ENCODE results near the gene NRL.
"Not testable (repeated sequence)": the region's sequence is repeated elsewhere in the genome, so short reads cannot be mapped to it uniquely, and the experiment has no call there.

The NRL gene

DNA sequence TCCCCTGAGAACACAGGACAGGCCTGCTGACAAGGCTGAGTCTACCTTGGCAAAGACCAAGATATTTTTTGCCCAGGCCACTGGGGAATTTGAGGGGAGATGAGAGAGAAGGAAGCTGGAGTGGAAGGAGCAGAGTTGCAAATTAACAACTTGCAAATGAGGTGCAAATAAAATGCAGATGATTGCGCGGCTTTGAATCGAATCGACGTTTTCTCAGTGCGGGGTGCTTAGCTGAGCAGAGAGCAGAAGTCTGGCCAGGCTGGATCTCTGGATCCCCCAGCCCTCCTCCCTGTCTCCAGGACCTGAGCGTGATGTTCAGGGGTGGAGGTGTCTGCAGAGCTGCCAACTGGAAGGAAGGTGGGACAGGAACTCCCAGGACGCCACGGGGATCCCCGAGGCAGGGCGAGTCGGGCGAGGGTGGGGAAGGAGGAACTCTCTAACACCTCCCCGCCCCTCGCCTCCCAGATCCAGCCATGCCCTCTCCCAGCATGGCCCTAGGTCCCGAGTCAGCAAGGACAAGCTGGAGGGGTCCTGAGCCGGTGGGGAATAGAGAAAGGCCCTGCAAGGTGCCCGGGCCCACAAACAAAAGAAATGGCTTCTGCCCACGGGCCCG lies 63.5 kb downstream of the NRL start:
- DNase-seq, result no peak

DNA sequence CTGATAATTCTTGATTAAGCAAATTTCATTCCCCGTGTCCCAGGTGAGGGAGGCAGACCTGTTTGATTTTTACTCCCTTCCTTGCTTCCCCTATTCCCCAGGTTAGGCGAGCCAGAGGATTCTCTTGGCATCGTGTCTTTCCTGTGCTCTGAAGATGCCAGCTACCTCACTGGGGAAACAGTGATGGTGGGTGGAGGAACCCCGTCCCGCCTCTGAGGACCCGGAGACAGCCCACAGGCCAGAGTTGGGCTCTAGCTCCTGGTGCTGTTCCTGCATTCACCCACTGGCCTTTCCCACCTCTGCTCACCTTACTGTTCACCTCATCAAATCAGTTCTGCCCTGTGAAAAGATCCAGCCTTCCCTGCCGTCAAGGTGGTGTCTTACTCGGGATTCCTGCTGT lies 64.0 kb downstream of the NRL start:
- DNase-seq, result not testable (repeated sequence)

DNA sequence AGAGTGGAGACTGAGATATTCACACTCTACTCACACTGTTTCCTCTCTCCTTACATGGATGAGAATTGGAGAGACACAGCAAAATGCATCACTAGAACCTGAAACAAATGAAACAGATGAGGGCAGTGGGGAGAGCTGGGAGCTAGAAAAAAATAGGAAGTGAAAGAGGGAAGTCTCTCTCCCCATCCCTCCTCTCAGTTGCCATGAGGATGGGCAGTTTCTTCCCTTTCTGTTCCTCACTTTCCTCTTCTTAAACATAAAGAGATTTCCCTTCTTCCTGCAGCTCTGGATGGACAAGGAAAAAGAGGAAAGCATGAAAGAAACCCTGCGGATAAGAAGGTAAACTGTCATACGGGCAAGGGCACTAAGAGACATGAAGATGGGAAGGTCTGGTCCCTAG lies 65.7 kb downstream of the NRL start:
- DNase-seq, result not testable (repeated sequence)

DNA sequence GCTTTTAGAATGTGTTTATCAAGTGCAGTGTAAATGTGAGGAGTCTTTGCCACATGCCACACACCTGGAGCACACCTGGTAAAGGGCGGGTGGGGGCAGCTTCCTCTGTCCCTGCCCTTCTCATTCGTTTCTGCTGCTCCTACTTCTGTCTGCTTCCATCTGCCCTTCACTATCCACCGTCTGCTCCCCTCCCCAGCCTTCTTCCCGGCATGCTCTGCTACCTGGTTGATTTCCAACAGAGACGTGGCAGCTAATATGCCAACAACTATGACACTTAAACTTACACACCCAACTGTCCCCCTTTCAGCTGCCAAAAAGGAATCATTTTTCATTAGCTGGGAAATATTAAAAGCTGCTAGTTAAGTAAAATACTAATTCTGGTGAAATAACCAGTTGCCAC lies 72.0 kb downstream of the NRL start:
- DNase-seq, result no peak

DNA sequence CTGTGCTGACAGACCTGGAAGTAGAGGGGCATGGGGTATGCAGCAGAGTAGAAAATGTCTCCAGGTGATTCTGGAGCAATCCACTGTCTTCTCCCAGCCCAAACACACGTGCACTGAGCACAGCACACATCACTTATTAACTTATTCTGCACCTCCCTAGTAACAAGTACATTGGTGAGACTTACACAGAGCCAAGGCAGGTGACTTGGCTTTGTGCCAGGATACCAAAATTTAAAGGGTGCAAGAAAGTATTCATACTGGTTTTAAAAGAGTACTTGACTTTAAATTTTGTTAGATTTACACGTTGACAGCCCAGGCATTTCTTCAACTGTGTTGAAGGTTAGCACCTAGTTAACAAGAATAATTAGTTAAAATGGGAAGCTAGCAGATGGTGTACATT lies 74.1 kb downstream of the NRL start:
- DNase-seq, result no peak

DNA sequence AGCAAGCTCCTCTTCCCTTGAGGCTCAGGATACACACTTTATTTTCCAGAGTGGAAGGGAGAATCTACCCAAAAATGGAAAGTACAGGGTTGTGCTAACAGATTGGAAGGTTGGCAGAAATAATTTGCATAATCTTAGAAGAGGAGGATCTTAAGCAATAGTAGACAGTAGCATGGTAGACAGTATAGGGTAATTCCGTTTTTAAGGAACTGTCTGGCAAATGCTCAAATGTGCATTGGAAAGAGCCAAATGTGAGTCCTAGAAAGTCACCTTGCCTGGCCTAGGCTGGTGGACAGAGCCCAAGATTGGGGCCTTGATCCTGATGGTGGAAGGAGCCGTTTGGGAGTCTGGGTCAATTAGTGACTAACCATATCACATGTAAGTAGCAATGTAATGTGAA lies 76.1 kb downstream of the NRL start:
- no peak for DNase-seq

DNA sequence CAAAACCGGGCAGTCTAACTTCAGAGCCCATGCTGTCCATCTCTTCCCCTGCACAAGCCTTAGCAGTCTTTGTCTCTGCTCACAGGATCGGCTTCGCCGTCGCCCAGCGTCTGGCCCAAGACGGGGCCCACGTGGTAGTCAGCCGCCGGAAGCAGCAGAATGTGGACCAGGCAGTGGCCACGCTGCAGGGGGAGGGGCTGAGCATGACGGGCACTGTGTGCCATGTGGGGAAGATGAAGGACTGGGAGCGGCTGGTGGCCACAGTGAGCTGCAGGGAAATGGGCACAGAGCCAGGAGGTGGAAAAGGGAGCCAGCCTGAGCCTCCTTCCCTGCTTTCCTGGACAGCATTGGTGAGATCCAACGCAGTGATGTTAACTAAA lies 77.1 kb downstream of the NRL start:
- no peak for DNase-seq

DNA sequence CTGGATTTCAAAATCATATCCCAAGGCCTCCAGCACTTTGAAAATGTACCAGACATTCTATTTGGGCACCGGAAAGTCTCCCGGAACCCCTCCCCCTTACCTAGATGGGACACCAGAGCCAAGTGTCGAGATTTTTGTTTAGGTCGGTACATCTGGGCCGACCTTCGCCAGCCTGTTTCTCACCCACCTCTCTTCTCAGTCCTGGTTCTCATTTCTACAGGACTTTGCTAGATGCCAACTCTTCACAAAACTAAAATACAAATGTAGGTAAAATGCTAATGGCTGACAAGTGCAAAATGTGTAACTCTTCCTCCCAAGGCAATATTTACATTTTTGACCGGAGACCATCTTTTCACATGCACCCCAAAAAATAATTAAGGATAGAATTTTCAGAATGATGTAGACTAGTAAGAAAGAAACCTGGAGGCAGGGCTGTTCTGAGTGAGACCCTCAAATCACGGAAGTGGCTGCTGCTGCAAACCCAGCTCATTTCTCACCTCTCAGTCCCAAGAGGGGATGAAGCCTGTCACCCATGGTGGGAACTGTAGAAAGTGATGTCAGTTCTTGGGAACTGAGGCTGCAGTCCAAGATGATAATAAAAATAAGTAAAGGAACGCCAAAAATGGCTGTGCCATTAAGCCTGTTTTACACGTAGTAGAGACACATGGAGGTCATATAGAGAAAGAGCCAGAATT lies 77.6 kb downstream of the NRL start:
- not testable (repeated sequence) for DNase-seq

DNA sequence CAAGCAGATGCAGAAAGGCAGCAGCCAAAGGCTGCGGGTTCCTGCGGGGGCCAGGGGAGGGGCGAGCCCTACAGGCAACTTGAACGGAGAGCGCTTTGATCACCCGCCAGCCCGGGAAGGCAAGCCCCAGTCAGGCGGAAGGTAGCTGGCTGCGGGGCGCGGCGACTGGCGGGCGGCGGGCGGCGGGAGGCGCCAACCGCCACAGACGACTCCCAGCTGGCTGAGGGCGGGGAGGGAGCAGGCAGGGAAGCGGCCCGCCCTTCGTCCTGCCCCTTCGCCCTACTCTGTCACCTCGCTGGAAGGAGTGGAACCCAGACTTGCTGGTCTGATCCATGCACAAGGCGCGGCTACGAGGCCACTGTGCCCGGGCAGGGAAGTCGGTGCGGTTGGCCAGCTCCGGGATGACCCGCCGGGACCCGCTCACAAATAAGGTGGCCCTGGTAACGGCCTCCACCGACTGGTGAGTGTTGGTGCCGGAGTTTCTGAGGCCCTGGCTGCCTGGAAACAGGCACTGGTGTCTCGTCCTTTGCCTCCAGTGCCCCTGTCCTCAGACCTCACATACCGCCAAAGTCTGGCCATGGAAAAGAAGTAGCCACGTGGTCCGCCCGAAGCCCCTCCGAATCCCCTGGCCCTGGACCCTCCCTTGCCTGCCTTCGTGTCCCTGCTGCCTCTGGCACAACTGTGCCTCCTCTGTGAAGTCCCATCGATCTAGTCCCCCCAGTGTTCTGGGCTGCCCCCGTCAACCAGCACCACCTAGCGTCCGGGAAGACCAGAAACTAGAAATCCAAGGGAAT lies 78.4 kb downstream of the NRL start:
- peak; percentile 72 for DNase-seq

DNA sequence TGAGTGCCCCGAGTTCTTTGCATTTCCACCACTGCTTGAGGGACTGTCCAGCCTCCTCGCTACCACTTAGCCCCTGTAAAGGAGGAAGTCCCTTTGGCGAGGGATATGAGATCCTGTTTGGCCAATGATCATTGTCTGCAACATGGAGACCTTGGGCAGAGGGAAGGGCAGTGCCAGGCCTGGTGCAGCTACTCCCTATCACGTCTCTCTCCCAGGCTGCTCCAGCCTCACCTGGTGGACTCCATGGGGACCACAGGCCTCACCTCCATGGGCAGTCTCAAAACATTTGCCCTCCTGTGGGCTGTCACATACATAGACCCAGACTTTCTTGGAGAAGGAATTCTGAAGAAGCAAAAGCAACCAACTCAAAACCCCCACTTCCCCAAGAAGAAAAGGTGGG lies 79.0 kb downstream of the NRL start:
- DNase-seq, result not testable (repeated sequence)

DNA sequence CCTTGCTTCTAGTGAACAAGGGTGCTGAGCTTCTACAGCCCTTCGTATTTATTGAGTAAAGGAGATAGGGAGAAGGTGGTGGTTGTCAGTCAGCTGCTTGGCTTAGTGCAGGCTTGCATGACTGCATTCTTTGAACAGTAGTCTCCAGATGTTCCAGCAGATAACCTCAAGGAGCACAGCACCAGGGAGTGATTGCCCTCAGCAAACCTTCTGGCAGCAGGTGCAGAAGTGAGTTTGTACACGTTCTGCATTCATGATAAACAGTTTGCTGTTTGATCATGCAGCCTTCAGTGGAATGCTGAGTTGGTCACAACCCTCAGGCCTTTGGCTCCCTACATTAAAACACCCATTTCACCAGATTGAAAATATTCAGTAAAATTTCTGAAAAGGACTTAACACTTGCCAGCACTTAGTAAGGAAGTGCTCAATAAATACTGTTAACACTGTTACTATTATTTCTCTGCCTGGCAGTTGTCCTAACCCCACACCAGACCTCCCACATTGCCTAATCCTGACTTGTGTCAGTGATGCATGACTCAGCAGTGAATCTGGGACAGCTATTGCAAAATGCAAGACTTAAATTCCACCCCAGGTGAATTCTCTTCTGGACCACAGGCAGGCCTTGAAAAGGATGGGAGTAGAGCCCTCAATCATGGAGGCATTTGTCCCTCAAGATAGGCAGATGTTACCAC lies 81.9 kb downstream of the NRL start:
- no peak for DNase-seq

DNA sequence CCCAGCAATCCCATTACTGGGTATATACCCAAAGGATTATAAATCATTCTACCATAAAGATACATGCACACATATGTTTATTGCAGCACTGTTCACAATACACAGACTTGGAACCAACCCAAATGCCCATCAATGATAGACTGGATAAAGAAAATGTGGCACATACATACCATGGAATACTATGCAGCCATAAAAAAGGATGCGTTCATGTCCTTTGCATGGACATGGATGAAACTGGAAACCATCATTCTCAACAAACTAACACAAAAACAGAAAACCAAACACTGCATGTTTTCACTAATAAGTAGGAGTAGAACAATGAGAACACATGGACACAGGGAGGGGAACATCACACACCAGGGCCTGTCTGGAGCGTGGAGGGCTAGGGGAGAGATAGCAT lies 83.4 kb downstream of the NRL start:
- DNase-seq, result not testable (repeated sequence)

DNA sequence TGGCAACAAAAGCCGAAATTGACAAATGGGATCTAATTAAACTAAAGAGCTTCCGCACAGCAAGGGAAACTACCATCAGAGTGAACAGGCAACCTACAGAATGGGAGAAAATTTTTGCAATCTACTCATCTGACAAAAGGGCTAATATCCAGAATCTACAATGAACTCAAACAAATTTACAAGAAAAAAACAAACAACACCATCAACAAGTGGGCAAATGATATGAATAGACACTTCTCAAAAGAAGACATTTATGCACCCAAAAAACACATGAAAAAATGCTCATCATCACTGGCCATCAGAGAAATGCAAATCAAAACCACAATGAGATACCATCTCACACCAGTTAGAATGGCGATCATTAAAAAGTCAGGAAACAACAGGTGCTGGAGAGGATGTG lies 85.1 kb downstream of the NRL start:
- not testable (repeated sequence) for DNase-seq
